Activated CD8-positive, alpha-beta memory T cell treated with anti-CD3 and anti-CD28 coated beads, Interleukin-2, amount 50 U/mL, for 1 hour (primary cell): ENCODE measurements around the gene KLHL3.
A peak's percentile ranks its signal among the peaks of the same experiment; 100 is the strongest.

Experiments used
- DNase-seq: peaks from one replicate; pipeline ENCODE4 v3.0.0-alpha.2; 2020; ENCODE audit errors: extremely low read depth

Gene KLHL3

DNA sequence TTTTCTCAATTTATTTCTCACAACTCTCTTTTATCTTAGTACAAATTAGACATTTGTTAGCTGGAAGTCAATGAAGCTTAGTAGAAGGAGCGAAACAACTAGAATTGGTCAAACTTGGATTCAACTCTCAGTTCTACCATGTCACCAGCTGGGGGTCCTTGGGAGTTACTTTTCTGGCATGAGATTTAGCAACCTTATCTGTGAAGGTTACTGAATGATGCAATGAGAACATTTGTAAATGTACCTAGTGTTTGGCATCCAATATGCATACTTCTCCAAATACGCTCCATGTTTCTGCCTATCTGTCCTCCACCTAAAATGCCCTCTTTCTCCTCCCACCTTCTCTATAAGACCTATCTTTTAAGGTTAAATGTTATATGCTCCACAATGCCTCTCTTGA is 12.0 kb upstream of the KLHL3 start:
- no peak for DNase-seq

GRCh38 chr5:137743031-137743640 is 7.2 kb upstream of the KLHL3 start:
- DNase-seq = peak; percentile 30

DNA sequence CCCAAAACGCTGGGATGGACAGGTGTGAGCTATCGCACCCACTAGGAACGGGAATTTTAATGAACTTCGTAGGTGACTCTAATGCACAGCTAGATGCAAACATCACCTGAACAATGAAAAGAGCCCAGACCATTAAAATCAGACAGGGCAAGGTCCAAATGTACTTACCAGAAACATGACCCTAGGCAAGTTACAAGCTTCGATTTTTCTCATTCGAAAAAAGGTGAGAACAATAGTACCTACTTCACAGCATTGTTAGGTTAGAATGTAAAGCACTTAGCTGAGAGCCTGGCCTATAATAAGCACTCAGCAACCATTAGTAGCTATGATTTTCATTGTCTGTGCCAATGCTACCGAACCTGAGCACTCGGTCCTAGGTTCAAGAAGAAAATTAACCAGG is 5.8 kb upstream of the KLHL3 start:
- no peak for DNase-seq

DNA sequence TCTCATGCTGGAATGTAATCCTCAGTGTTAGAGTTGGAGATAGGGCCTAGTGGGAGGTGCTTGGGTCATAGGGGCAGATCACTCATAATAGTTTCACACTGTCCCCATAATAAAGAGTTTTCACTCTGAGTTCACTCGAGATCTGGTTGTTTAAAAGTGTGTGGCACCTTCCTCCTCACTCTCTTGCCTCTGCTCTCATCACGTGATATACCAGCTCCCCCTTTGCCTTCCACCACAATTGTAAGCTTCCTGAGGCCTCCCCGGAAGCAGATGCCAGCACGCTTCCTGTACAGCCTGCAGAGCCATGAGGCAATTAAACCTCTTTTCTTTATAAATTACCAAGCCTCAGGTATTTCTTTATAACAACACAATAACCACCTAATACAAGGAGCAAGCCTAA is 3.8 kb upstream of the KLHL3 start:
- DNase-seq = no peak

DNA sequence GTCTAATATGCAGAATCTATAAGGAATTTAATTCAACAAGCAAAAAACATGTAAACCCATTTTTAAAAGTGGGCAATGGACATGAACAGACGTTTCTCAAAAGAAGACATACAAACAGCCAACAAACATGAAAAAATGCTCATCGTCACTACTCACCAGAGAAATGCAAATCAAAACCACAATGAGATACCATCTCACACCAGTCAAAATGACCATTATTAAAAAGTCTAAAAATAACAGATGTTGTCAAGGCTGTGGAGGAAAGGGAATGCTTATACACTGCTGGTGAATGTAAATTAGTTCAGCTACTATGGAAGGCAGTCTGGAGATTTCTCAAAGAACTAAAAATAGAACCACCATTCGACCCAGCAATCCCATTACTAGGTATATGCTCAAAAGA is 3.1 kb upstream of the KLHL3 start:
- DNase-seq = no peak

GRCh38 chr5:137737349-137738131 is 1.7 kb upstream of the KLHL3 start:
- DNase-seq = peak; percentile 24

DNA sequence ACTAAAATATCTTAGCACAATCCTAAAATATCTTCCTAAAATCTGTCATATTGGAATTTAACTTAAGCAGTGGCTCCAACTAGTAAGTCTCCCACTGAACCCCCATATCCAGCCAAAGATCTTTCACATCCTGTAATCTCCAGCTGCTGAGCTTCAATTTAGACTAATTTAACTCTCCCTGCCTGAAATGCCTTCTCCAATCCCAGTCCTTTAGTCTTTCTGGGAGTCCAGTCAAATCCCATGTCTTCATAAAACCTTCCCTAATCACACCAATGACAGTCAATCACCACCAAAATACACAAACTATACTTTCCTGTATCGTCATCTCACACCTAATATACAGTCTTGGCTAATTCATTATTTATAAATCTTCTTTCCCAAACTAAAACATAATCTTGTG is 607 bp upstream of the KLHL3 start:
- no peak for DNase-seq

- no peak for DNase-seq
Measured at GRCh38 chr5:137734962-137735554, 831 bp downstream of the KLHL3 start.

DNA sequence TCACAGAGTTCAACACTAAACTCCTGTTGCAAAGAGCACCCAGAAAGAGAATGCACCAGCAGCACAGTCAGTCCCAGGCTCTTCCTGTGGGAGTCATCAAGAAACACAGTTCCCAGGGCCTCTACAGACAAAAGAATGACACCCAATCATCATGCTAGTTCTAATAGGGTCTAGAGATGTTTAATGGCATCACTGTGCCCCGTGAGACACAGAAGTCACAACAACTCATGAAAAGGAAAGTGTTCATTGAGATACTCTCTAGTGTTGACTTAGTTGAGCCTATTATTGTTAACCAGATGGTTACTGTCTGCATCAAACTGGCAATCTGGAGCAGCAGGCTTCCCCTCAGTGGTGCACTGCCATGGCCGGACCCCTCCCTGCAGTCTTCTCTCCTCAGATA is 1.6 kb downstream of the KLHL3 start:
- no peak for DNase-seq

DNA sequence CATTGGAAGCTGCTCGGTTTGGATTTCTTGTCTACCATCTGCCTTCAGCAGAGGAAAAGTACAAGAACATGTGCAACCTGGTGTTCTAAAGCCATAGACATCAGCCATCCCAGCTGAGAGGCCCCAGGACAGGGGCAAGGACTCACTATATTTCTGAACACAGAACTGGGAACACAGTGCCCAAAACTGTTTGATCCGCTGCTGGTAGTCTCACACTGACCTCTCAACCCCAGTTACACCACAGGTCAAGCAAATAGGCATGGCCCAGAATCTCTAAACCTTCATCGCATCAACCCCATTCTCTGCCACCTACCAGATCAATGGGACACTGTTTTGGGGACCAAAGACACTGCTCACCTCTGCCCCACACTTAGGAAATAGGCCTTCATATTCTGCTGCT is 2.0 kb downstream of the KLHL3 start:
- no peak for DNase-seq

DNA sequence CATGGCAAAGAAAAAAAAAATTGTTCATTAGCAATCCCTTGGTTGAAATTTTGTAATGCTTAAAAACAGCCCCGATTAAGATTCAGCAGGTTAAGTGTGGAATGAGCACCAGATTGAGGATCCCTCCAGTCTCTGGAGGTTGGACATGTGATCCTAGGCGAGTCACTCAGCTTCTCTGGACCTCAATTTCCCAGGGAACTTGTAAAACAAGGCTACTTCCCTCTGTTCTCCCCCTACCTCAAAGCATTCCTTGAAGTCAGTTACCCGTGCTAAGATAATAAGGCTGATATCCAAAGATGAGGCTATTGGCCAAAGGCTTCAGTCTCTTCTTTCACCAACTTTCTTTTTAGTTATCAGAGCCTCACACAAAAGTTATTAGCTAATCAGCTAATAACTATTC is 2.9 kb downstream of the KLHL3 start:
- DNase-seq = no peak

DNA sequence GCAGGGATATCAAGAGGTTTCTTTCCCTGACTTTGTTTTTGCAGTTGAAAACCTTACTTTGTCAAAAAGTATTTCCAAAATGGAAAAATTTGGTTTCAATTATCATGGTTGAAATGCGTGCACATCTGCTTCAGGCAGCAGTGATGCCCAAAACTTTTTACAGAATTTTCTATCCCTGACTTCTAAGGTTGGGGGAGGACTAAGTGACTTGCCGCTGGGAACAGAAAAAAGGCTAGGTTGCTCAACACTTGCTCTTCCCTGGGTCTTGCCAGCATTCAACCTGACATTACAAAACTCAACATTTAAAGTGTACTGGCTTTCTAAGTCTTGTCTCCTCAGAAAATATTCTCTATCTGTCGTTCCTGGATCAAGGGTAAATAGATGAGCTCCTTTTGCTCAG is 4.7 kb downstream of the KLHL3 start:
- DNase-seq = no peak

- DNase-seq = no peak
Measured at GRCh38 chr5:137730336-137730735, 5.6 kb downstream of the KLHL3 start.

GRCh38 chr5:137728048-137728447 is 7.8 kb downstream of the KLHL3 start:
- no peak for DNase-seq

DNA sequence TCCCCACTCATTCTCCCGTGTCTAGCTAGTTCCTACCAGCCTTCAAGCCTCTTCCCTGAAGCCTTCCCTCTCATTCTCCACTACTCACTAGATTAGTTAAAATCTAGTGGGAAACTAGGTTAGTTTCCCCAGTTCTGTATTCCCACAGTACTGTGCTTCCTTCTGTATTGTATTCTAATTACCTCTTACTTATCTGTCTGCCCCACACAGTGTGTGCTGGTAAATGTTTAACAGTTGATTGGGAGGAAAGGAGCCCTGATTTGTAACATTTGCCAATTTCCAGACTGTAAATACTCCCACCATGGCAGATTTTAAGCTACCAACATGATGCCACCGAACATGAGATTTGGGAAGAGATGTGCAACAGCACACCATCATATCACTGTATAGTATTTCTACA is 8.3 kb downstream of the KLHL3 start:
- DNase-seq = no peak

- DNase-seq = no peak
Measured at GRCh38 chr5:137724251-137724650, 11.6 kb downstream of the KLHL3 start.

GRCh38 chr5:137718611-137719010 is 17.3 kb downstream of the KLHL3 start:
- DNase-seq = no peak

DNA sequence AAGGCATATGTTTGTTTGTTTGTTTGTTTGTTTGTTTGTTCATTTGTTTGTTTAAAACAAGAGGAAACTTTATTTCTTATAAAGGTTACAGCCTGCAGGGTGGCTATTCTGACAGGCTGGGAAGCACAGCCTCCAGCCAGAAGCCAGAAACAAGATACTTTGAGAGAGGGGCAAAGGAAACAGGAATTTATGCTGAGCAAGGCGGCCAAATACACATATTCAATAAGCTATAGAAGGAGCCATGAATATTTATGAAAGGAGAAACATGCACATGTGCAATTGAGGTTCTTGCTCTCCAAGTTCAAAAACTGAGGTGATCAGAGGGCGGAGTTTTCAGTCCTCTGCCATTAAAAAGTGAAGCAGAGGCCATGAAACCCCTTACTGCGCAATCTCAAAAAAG is 19.6 kb downstream of the KLHL3 start:
- no peak for DNase-seq

DNA sequence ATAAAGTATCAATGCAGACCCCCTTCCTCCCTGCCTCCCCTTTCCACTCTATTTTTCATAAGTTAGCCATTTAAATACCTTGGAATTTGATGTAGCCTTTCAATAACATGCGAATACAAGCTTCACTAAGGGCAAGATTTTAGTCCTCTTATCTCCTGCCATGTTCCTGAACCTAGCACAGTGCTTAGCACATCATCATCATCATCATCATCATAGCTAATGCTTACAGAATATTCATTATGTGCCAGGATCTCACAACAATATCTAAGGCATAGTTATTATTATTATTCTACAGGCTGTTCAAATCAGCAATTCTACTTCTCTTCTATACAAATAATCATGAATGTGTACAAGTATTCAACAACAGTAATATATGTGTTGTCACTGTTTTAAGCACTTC is 20.4 kb downstream of the KLHL3 start:
- DNase-seq = no peak

- DNase-seq = no peak
Measured at GRCh38 chr5:137714946-137715345, 20.9 kb downstream of the KLHL3 start.

GRCh38 chr5:137714494-137714893 is 21.4 kb downstream of the KLHL3 start:
- DNase-seq = no peak

- DNase-seq = no peak
Measured at GRCh38 chr5:137712139-137712667, 23.7 kb downstream of the KLHL3 start.

- DNase-seq = no peak
Measured at GRCh38 chr5:137710086-137710485, 25.8 kb downstream of the KLHL3 start.
